Measurements from ENCODE around the gene MEG3. TPM values are rescaled to one million over a fixed set of nuclear protein-coding genes. Genes with fewer than 3 reads are reported as not detected.

MEG3 gene
- total RNA-seq, 1 experiment from 2014 or later, result not detected

Small RNA genes lying within 50 kb of the gene (small RNA-seq; reads per million reads assigned to genes)
- gene AL117190.3, result not detected
- not detected for gene MIR127
- not detected for gene MIR136
- not detected for gene MIR2392
- gene MIR337, result not detected
- gene MIR431, result not detected
- not detected for gene MIR432
- gene MIR433, result not detected
- gene MIR493, result not detected
- not detected for gene RF01928
- not detected for gene RF02145
- not detected for gene SNORD112

Other genes starting within 250 kb of the MEG3 start
- gene BEGAIN, start 238.7 kb upstream of the MEG3 start, total RNA-seq (2014; rRNA removed; shearing (Covaris generic)), result 0.33 and 0.35 TPM in 2 replicates
- gene DLK1, start 99.2 kb upstream of the MEG3 start, total RNA-seq (2014; rRNA removed; shearing (Covaris generic)), result not detected in 2 replicates
- 0.07 and 0.16 TPM in 2 replicates for gene RTL1, start 77.6 kb downstream of the MEG3 start, total RNA-seq (2014; rRNA removed; shearing (Covaris generic))